ENCODE measurements around the gene TYSND1. TPM values are rescaled to one million over a fixed set of nuclear protein-coding genes. Genes with fewer than 3 reads are reported as not detected.

The TYSND1 gene, protein sequence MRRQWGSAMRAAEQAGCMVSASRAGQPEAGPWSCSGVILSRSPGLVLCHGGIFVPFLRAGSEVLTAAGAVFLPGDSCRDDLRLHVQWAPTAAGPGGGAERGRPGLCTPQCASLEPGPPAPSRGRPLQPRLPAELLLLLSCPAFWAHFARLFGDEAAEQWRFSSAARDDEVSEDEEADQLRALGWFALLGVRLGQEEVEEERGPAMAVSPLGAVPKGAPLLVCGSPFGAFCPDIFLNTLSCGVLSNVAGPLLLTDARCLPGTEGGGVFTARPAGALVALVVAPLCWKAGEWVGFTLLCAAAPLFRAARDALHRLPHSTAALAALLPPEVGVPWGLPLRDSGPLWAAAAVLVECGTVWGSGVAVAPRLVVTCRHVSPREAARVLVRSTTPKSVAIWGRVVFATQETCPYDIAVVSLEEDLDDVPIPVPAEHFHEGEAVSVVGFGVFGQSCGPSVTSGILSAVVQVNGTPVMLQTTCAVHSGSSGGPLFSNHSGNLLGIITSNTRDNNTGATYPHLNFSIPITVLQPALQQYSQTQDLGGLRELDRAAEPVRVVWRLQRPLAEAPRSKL
- total RNA-seq, result 13.0 and 15.6 TPM in 2 replicates

DNA sequence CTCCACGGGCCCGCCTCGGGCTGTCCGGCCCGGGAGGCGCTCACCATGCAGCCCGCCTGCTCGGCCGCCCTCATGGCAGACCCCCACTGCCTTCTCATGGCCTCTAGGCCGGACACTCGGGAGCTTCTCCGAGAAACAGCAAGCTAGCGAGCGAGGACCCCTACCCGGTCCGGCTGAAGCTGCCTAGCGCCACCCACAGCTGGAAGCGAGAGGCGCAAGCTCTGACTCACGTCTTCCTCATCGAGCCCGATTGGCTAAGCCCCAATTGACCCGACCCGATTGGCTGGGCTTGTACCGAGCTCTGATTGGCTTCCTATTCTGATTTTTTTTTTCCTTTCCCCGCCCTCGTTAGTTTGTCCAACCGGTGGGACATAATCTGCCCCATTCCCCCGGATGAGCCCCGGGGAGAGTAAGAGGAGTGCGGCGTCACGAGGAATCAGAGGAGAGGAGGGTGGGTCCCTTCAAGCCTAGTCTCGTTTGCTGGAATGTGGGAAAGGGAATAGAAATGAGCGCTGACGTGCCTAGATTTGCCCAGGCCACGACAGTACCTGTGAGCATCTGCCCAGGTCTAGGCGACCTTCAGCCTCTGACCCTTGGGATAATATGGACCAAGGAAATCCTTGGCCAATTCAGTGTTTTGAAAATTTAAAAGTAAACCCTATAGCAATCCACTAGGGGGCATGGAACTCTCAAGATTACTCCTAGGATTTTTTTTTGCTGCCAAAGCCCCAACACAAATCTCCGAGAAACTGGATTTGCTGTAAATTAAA, at the start of gene TYSND1:
Gene TYSND1 (minus strand): TSS at position 212 of the 770 bp plus-strand sequence. CDS start 114 bp downstream, at position 98.
- peak within 1 kb of the TSS; percentile 76 for H3K27ac ChIP-seq (ENCODE audit: low read depth, low read length)
- peak within 1 kb of the TSS; percentile 83 for H3K4me3 ChIP-seq (ENCODE audit: insufficient read depth, low read length)
- H3K79me2 ChIP-seq (ENCODE audit: insufficient read depth, low read length), result peaks cover 65% of the 10 kb centered on the region
- H3K27me3 ChIP-seq (ENCODE audit: insufficient read depth, low read length), result no peaks in the 10 kb centered on the region
- peak within 1 kb of the TSS; percentile 86 for H3K4me2 ChIP-seq (ENCODE audit: insufficient read depth, low read length)
- TF ChIP-seq, protein P1, sequence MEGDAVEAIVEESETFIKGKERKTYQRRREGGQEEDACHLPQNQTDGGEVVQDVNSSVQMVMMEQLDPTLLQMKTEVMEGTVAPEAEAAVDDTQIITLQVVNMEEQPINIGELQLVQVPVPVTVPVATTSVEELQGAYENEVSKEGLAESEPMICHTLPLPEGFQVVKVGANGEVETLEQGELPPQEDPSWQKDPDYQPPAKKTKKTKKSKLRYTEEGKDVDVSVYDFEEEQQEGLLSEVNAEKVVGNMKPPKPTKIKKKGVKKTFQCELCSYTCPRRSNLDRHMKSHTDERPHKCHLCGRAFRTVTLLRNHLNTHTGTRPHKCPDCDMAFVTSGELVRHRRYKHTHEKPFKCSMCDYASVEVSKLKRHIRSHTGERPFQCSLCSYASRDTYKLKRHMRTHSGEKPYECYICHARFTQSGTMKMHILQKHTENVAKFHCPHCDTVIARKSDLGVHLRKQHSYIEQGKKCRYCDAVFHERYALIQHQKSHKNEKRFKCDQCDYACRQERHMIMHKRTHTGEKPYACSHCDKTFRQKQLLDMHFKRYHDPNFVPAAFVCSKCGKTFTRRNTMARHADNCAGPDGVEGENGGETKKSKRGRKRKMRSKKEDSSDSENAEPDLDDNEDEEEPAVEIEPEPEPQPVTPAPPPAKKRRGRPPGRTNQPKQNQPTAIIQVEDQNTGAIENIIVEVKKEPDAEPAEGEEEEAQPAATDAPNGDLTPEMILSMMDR (IDR thresholded peaks at IDR 0.05; ENCODE audit: extremely low read depth, low read depth, low read length), result peak; percentile 56
- peak; percentile 100 for DNase-seq (ENCODE audit: insufficient read length, low spot score, missing footprints)
- peaks cover 56% of the 10 kb centered on the region for H4K20me1 ChIP-seq (ENCODE audit: insufficient read depth, low read length)
- H3K4me1 ChIP-seq (ENCODE audit: insufficient read depth, low read length), result peaks cover 25% of the 10 kb centered on the region
- no peaks in the 10 kb centered on the region for H3K9me3 ChIP-seq (ENCODE audit: low read depth, low read length)
- H3K36me3 ChIP-seq (ENCODE audit: insufficient read depth, low read length), result peaks cover 39% of the 10 kb centered on the region
- peak within 1 kb of the TSS; percentile 76 for H2AFZ ChIP-seq (ENCODE audit: low read length)

DNA sequence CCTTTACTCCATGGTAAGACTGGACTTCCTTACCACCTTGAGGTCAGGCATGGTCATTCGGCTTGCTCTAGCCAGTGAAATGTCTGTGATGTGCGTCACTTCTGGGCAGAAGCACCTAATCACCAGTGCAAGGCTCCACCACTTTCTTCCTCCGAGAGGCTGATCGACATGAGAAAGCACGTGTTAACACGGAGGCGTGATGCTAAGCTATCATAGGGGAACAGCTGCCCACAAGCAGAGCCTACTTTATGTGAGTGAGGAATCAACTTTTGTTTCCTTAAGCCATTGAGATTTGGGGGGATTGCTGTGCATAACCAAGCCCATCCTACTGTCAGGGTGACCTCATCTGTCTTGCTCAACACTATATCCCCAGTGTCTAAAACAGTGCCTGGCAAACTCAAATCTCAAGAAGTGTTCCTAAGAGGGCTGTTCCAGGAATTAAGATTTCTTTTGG, 46.9 kb upstream of the TYSND1 start:
- Histone ChIP-seq H4K20me1 (ENCODE audit: insufficient read depth, low read length) (no peaks in the 10 kb centered on the region), H3K79me2 (ENCODE audit: insufficient read depth, low read length) (no peaks in the 10 kb centered on the region), H3K27me3 (ENCODE audit: insufficient read depth, low read length) (no peaks in the 10 kb centered on the region), H3K9me3 (ENCODE audit: low read depth, low read length) (no peaks in the 10 kb centered on the region), H3K27ac (ENCODE audit: low read depth, low read length) (peak overlapping the region; percentile 95), H3K4me2 (ENCODE audit: insufficient read depth, low read length) (peak overlapping the region; percentile 30), H2AFZ (ENCODE audit: low read length) (no peak overlapping the region), H3K4me3 (ENCODE audit: insufficient read depth, low read length) (no peak overlapping the region), H3K4me1 (ENCODE audit: insufficient read depth, low read length) (peaks cover 60% of the 10 kb centered on the region), H3K36me3 (ENCODE audit: insufficient read depth, low read length) (peaks cover 2% of the 10 kb centered on the region)
- DNase-seq (ENCODE audit: insufficient read length, low spot score, missing footprints), result no peak
- TF ChIP-seq, protein P1 (IDR thresholded peaks at IDR 0.05; ENCODE audit: extremely low read depth, low read depth, low read length), result no peak

DNA sequence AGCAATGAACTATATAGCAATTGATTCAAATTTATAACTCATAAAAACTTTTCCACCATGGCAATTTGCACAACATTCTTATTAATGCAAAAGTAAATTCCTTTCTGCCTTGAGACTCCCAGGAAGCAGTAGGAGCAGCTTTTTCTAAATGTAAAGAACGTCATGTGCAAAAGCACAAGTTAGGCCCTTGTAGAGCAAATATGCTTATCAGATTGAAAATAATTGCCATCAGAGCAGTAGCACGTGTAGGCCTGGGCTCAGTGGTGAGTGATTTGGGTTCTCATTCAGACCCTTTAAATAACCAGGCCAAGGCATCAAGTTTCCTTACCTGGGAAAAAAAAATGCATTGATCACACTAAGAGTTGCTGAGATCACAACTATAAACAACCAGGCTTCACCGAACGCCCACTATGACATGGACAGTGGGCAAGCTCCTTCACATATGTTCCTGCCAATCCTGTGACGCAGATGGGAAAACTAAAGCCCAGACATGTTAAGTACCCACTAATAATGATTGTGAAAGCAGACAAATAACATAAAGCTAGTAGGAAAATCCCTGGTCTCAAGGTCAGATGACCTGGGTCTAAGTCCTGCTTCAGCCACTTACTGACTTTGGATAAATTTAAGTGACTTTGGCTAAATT, 45.9 kb upstream of the TYSND1 start:
- Histone ChIP-seq H3K79me2 (ENCODE audit: insufficient read depth, low read length) (no peaks in the 10 kb centered on the region), H3K27me3 (ENCODE audit: insufficient read depth, low read length) (no peaks in the 10 kb centered on the region), H3K27ac (ENCODE audit: low read depth, low read length) (peak overlapping the region; percentile 95), H3K9me3 (ENCODE audit: low read depth, low read length) (no peaks in the 10 kb centered on the region), H3K4me3 (ENCODE audit: insufficient read depth, low read length) (no peak overlapping the region), H2AFZ (ENCODE audit: low read length) (no peak overlapping the region), H4K20me1 (ENCODE audit: insufficient read depth, low read length) (no peaks in the 10 kb centered on the region), H3K4me1 (ENCODE audit: insufficient read depth, low read length) (peaks cover 60% of the 10 kb centered on the region), H3K4me2 (ENCODE audit: insufficient read depth, low read length) (peak overlapping the region; percentile 78), H3K36me3 (ENCODE audit: insufficient read depth, low read length) (no peaks in the 10 kb centered on the region)
- TF ChIP-seq, protein P1 (IDR thresholded peaks at IDR 0.05; ENCODE audit: extremely low read depth, low read depth, low read length), result no peak
- DNase-seq (ENCODE audit: insufficient read length, low spot score, missing footprints), result no peak
